Measurements from ENCODE around the gene CLEC16A. TPM values are rescaled to one million over a fixed set of nuclear protein-coding genes. Genes with fewer than 3 reads are reported as not detected.

The CLEC16A gene
- total RNA-seq, 1 donor from 2014 or later: 32.4 TPM

GRCh38 chr16:11056090-11056992 is 112.0 kb downstream of the CLEC16A start:
- no peak for DNase-seq (ENCODE audit: extremely low read depth, low read depth, low spot score)

- DNase-seq (ENCODE audit: extremely low read depth, low read depth, low spot score): no peak
These were observed 112.8 kb downstream of the CLEC16A start for GRCh38 chr16:11056993-11057649.

GRCh38 chr16:11057711-11058345 is 113.5 kb downstream of the CLEC16A start:
- no peak for DNase-seq (ENCODE audit: extremely low read depth, low read depth, low spot score)

GRCh38 chr16:11058832-11059231 is 114.5 kb downstream of the CLEC16A start:
- no peak for DNase-seq (ENCODE audit: extremely low read depth, low read depth, low spot score)

- no peak for DNase-seq (ENCODE audit: extremely low read depth, low read depth, low spot score)
These were observed 115.2 kb downstream of the CLEC16A start for GRCh38 chr16:11059588-11059987.

GRCh38 chr16:11060364-11060763 is 116.0 kb downstream of the CLEC16A start:
- DNase-seq (ENCODE audit: extremely low read depth, low read depth, low spot score): no peak

- no peak for DNase-seq (ENCODE audit: extremely low read depth, low read depth, low spot score)
These were observed 116.5 kb downstream of the CLEC16A start for GRCh38 chr16:11060842-11061241.

GRCh38 chr16:11061629-11062270 is 117.4 kb downstream of the CLEC16A start:
- DNase-seq (ENCODE audit: extremely low read depth, low read depth, low spot score): no peak

- no peak for DNase-seq (ENCODE audit: extremely low read depth, low read depth, low spot score)
These were observed 119.3 kb downstream of the CLEC16A start for GRCh38 chr16:11063448-11064201.

- DNase-seq (ENCODE audit: extremely low read depth, low read depth, low spot score): no peak
These were observed 119.8 kb downstream of the CLEC16A start for GRCh38 chr16:11064202-11064540.

GRCh38 chr16:11064851-11065250 is 120.5 kb downstream of the CLEC16A start:
- DNase-seq (ENCODE audit: extremely low read depth, low read depth, low spot score): no peak

- no peak for DNase-seq (ENCODE audit: extremely low read depth, low read depth, low spot score)
These were observed 122.0 kb downstream of the CLEC16A start for GRCh38 chr16:11066261-11066870.

- no peak for DNase-seq (ENCODE audit: extremely low read depth, low read depth, low spot score)
These were observed 122.9 kb downstream of the CLEC16A start for GRCh38 chr16:11067266-11067665.

- no peak for DNase-seq (ENCODE audit: extremely low read depth, low read depth, low spot score)
These were observed 123.4 kb downstream of the CLEC16A start for GRCh38 chr16:11067697-11068141.

- no peak for DNase-seq (ENCODE audit: extremely low read depth, low read depth, low spot score)
These were observed 127.5 kb downstream of the CLEC16A start for GRCh38 chr16:11071829-11072228.

- DNase-seq (ENCODE audit: extremely low read depth, low read depth, low spot score): no peak
These were observed 128.2 kb downstream of the CLEC16A start for GRCh38 chr16:11072420-11073153.

GRCh38 chr16:11073407-11073999 is 129.1 kb downstream of the CLEC16A start:
- DNase-seq (ENCODE audit: extremely low read depth, low read depth, low spot score): no peak

- DNase-seq (ENCODE audit: extremely low read depth, low read depth, low spot score): no peak
These were observed 129.8 kb downstream of the CLEC16A start for GRCh38 chr16:11074131-11074530.

GRCh38 chr16:11075163-11075562 is 130.8 kb downstream of the CLEC16A start:
- DNase-seq (ENCODE audit: extremely low read depth, low read depth, low spot score): no peak

All from glomerular endothelial cell (primary cell).